IPS DF 19.7 (cell line): ENCODE results near the gene UMAD1.
A peak's percentile ranks its signal among the peaks of the same experiment; 100 is the strongest.

ENCODE experiments used
- DNase-seq: peaks from one replicate; pipeline ENCODE4 v3.0.0-alpha.2; 2013; ENCODE audit warnings: low read depth, low spot score

UMAD1 gene

DNA sequence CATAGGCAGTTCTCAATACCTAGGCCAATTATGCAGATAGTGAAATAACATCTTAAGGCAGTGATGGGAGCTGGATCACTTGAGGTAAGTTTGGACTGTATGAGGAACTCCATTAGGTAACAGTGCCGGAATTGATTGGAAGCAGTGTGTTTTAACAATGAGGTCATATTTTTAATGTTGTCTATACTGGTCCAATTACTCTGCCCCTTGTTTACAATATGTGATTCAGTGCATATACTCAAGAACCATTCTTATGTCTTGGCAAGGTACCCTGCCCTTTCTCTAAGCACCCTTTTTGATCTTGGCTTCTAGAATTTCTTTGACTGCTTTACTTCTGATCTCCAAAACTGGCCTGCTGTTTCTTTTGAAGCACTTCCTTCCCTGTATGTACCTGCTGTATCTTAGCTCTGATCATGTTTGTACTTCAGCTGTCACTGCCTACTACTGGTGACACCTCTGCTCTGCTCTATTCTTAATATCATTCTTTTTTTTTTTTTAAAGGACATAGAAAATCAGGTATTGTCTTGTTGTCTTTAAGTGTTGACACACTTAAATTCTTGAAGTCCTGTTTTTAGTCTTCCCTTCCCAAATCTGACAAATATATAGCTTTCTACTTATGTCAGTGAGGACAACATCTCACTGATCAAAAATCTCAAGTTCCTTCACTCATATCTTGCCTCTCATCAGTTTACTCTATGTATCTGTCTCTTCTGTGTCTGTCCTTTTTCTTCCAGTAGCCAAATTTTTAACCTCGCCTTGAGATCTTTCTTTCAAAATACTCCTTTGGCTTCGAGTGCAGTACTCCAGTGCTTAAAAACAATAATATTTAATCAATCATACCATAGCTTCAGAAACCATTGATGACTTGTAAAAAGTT, 124.2 kb downstream of the UMAD1 start:
- no peak for DNase-seq

DNA sequence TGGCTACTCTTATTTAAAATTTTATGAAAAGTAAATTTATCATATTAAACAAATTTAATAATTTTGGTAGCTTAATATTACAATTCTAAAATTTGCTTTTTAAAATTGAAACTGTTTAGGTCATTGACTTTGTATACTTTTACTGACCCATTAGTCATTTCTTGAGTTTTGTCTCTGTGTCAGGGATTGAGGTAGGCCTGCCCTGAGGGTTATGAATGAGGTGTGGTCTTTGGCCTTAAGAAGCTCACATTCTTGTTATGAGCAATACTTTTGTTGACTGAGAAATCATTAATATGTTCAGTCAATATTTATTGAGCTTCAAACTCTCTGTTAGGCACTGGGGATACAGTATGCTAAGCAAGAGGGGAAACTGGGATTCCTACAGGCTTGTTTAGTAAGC, 124.9 kb downstream of the UMAD1 start:
- DNase-seq: no peak

DNA sequence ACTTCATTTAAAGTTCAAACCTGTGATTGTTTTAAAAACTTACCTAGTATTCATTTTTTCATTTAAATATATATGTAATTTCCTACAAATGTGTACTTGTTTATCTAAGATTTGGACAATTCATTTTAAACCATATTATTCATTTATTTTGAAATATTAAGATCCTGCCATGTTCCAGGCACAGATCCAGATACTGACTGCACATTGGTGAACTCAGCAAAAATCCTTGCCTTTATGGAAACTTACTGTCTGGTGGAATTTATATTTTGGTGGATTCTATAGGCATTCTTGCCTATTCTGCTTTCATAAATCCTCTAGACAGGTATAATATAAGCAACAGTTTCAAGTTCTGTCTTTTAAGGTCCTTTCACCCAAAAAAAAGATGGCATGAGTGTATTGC, 126.1 kb downstream of the UMAD1 start:
- DNase-seq: no peak

DNA sequence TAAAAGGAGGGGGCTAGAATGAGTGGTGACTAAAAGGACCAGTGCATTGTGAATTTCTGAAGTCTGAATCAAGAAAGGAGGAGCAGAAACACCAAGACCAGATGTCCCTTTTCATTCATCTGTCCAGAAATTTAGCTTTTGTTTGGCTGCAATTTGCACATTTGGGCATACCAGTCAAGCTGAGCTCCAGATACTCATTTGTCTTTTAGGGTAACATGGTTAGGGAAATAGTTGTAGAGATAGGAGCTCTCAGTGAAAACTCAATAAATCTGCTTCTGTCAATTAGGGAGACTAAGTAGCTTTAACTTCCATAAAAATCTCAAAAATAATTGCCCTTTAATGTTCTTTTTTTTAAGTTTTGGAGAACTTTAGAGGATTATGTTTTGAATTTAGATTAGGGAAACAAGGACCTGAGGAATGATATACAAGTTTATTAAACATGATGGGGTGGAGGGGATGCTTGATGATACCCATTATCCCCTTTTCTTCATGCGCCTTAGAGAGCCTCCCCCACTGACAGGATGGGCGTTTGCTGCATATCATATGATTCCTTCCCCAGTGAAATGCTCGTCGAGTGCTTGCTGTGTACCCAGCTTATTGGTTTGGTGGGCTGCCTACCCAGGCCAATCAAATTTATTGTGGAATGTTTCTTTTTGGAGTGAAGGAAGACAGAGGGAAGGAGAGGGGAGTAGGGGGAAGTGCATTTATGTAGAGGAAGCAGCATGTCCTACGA, 128.6 kb downstream of the UMAD1 start:
- DNase-seq: no peak

DNA sequence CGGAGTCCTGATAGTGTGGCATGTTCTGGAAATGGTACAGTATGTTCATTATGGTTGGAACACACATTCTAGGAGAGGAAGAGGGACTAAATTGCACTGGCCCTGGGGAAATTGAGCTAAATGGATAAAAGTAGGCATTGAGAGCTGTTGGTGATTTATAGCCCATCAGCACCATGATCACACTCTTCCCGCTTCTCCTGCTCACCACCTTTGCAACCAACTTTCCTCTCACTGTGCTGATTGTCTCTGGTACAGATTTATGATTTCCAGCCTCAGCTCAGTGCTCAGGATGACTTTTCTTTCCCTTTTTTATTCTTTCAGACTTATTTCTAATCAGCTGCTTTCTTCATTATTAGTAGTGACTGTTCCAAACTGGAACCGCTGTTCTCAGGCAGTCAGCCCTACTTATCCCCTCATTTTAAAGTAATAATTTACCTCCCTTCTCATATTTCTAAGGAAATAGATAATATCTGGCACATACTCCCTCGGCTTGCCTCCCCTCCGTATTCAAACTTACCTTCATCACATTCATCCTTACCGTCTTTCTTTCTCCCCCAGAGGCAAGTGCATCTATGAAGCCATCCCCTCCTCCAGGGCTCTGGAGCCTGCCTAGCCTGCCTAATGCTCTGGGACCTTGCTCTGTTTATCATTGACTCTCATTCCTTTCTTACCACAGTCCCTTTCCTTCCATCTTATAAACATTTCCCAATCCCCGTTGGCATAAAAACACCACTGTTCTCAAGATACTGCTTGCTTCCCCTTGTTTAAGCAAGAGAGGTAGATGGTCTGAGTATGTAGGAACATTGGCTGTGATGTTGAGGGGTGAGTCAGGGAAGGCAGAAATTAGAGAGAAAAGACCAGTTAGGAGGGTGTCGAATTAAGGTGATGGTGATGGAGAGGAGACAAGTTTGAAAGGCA, 129.4 kb downstream of the UMAD1 start:
- DNase-seq: no peak

DNA sequence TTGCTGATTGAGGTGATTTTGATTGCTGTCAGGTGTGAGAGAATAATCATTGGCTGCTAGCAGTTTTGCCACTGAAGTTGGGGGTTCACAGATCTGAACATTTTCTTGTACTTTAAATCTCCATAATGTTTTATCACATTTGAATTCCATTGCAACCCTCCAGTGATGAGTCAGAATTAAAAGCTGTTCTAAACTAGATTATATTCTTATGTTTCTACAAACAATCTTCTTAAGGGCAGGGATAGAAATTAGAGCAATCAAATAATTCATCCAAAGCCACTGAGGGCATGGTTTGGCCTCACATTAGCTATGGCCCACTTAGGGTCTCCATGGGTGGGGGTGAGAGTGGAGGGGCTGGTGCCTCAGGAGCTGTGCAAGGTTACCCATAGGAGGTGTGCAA, 130.9 kb downstream of the UMAD1 start:
- no peak for DNase-seq

DNA sequence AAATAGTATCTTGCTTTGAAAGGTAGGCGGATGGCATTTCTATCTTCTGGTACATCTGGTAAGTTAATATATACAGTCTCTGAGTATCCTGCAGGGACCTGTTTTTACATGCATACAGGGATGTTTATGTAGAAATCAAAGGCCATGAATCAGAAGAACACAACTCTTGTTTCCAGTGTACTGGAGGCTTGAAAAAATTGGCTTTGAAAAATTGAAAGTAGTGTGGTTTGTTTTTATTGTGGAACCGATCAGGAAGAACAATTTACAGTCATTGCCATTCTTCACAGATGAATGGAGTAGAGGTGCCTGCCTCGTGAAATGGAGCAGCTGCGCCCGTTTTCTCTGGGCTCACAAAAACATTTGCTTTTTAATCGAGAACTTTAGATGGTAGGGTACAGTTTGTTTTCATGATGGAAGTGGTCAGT, 131.9 kb downstream of the UMAD1 start:
- no peak for DNase-seq

DNA sequence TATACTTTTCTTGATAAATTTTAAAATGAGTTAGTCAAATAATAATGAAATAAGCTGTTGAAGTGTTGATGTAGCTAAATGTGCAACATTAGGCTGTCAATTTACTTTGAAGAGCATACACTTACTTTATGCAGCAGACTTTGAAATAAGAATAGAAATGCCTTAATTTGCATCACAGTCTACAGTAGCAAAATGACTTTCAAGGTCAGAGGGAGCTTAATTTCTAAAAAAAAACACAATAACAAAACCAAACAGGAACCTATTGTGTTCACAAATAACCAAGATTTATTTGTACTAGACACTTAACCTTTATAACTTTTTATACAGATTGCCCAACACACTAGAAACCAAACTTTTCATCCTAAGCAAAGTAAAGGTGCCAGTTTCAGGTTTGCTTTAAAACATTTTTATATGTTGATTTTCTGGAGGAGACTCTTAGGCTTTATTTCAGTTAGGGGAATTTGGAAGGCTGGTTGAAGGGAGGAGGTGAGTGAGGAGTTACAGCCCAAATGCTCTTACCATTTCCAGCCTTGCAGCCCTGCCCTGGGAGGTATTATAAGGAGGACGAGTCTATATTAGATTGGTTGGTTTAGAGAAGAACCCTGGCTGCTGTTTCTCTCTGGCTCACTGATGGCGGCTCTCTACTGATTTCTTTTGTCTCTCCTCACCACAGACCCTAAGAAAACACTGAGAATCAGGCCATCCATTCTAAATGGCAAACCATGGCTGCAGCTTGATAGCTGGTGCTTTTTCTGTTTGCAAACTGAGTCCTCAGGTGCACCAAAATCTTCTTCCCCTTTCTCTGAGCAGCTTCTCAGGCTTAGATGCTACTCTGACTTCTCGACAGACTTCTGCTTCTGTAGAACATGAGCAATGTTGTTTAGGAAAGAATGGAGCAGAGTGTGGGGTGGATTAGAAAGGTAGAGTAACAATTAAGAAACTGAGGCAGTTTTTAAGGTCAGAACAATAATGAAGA, 133.1 kb downstream of the UMAD1 start:
- DNase-seq: no peak

DNA sequence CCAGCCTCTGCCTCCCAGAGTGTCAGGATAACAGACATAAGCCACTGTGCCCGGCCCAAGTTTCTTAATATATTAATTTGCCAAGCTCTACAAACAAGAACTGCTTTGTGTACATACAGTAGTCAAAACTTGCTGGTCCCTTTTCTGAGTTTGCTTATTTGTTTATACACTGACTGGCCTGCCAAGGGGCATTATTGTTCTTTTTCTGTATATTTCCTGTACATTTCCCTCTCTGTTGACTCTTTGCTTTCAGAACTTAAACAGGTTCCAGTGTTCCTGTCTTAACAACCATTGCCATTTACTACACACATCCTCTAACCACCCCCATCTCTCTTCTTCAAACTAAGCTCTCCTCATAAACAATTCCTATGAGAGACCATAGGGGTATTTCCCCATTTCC, 139.3 kb downstream of the UMAD1 start:
- DNase-seq: no peak

DNA sequence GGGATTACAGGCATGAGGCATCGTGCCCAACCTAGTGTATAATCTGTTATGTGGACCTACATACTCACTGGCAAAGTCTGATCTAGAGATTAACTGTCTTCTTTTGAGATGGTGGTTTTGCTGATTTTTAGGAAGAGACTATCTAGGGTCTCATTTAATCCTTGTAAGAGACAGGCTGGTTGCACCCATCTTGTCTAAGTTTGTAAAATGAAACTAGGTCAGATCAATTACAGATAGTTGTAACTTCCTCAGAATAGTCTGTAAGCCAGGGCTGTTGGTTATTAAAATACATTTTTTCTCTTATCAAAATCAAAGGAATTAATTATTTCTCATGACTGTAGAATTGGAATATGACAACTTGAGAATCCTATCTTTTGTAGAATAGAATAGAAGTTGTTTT, 142.4 kb downstream of the UMAD1 start:
- DNase-seq: no peak

DNA sequence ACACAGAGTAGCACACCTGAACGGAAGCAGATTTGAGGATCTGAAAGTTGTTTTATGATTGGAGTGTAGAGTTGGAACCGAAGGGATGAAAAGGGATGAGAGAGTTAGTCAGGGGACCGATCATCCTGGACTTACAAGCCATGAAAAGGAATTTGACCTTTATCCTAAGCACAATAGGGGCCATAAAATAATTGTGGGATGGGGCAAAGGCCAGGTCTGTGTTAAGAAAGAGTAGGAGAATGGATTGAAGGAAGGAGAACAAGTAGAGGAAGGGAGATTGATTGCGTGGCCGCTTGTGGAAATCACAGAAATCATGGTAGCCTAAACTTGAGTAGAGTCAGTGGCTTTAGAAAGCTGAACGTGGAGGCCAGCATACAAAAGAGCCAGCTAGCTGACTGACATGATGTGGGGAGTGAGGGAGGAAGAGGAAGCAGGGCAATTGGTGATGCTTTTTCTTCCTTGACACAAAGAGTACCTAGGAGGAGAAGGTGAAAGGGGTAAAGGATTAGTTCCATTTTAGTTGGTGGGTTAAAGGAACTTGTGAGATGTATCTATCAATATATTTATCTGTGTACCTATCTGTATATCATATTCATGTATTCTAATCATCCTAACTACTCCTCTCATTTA, 144.9 kb downstream of the UMAD1 start:
- no peak for DNase-seq

DNA sequence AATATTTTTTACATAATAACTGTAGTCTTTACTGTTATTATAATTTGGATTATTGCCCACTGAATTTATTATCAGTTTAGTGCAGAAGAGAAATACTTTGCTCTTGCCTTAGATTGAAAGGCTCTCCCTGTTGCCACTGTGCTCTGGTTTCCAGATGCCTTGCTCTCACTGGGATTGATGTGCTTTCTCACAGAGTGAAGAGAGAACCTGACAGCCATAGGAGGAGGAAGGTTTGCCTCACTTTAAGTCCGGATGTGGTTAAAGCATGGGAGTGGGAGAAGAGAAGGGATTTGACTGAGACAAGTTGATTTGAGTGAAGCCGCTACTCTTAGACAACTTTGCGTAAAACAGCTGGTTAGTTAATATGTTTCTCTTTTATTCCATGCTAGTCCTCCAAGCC, 146.0 kb downstream of the UMAD1 start:
- no peak for DNase-seq

DNA sequence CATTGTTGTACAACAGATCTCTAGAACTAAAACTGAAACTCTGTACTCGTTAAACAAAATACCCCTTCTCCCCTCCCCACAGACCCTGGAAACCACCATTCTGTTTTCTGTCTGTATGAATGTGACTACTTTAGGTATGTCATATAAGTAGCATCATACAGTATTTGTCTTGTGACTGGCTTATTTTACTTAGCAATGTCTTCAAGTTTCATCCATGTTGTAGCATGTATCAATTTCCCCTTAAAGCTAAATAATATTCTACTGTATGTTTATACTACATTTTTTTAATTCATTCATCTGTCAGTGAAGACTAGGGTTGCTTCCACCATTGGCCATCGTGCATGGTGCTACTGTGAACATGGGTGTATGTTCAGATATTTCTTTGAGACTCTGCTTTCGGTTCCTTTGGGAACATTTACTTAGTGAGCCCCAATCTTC, 149.0 kb downstream of the UMAD1 start:
- DNase-seq: no peak

DNA sequence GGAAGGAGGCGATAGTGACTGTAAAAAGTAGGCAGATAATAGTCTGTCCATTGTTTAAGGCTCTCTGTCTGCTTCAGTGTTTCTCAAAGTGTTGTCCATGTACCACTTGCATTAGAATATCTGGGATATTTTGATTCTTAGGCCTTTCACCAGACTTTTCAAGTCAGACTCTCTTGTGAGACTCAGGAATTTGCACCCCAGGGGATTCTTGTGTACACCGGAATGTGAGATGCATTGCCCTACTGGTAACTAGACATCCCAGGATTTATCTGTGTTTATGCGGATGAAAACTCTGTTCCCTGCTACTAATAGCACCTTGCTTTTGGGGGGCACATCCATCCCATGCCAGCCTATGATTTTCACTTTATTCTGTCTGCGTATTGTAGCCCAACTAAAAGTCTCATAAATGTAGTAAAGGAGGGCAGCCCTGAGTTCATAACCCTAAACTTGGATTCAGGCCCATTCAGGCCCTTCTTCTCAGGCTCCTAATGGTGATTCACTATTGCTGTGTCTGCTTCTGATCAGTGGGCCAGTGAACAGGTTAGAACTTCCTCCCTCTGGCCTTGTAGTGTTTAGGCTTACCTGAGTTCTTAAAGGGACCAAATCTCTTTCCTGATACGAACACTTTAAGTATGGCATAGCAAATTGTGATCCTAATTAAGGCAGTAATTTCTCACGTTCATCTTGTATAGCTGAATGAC, 149.6 kb downstream of the UMAD1 start:
- DNase-seq: no peak

DNA sequence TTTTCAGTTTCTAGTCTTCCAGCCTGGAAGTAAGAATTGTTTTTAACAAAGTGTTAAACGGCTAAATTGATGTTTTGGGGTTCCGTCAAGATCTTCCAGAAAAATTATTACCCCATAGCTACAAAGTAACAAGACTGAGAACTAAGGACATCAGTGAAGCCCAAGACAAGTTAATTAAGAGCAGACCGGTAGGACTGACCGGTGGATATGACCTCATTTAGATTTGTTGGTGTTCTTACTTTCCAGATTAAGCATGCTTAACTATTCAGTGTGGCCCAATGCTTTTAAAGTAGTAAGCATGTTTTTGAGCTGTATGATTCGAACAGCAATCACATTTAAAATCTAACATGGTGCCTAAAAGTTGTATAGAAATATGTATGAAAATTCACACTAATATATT, 151.0 kb downstream of the UMAD1 start:
- no peak for DNase-seq

DNA sequence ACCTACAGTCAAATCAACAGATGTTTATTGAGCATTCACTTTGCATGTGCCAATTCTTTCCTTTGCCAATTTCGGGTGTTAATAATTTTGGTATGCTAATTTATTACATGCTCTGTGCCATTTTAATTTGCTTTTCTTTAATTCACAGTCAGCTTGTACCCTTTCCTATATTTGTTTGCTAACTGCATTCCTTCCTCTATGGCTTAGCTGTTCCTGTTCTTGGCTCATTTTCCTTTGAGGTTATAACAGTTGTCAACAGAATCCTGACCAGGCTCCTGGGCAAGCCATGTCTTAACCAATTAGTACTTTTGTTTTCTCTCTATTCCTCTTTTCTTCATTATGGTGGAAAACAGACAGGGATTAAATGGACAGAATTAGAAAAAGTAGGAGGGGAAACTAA, 151.5 kb downstream of the UMAD1 start:
- no peak for DNase-seq

DNA sequence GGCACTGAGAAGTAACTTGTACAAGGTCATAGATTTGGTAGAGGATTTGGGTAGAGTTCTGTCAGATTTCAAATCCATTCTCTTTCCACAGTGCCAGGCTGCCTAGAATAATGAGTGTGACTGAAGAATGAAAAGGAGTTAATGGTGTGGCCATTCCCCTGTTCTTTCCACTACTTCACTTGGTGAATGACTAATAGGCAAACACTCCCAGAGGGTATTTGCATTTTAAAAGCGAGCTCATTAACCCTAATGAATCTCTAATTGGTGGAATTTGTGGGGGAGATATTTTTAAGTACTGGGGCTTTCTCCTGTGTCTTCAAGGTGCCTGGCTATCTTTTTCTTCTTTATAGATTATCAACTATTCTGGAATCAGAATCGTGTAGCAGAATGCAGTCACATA, 152.7 kb downstream of the UMAD1 start:
- peak; percentile 48 for DNase-seq

DNA sequence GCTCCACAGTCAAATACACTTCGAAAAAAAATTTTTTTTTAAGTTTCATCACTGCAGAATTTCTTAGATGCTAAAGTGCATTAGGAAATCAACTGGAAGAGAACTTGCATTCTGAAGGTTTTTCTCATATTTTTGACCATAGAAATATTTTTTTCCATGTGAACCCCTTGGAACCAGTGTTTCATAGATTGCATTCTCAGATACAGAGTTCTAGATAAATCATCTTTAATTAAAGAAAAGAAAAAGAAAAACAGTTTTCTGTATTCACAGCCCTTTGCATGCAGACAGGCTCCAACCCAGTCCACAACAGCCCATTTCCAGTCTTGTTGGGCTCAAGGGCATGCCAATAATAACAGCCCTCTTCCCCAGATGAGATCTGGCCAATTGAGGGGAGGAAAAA, 153.4 kb downstream of the UMAD1 start:
- no peak for DNase-seq

DNA sequence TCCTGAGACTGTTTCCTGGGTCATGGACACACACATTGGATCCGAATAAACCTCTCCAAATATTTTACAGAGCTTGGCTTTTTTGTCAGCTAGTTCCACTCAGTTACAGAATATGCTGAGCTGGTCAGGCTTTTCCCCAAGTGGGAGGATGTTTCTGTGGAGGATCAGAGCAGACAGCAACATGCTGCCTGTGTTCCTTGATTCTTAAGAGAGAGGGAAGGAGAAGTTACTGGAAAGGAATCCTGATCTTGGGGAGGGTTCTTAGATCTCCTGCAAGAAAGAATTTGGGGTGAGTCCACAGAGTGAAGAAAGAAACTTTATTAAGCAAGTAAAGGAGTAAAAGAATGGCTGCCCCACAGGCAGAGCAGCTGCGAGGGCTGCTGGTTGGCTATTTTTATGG, 154.7 kb downstream of the UMAD1 start:
- no peak for DNase-seq

DNA sequence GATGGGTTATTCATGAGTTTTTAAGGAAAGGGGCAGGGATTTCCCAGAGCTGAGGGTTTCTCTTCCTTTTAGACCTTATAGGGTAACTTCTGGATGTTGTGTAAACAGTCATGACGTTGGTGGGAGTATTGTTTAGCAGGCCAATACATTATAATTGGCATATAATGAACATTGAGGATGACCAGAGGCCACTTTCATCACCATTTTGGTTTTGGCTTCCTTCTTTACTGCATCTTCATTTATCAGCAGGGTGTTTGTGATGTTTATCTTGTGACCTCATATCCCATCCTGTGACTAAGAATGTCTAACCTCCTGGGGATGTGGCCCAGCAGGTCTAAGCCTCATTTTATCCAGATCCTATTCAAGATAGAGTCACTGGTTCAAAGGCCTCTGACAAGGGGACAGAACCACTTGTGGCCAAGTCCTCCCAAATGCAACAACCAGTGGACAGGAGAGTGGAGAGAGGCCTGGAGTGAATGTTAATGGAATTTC, 155.1 kb downstream of the UMAD1 start:
- no peak for DNase-seq
